ENCODE results near the gene DENND2C.

DENND2C gene

DNA sequence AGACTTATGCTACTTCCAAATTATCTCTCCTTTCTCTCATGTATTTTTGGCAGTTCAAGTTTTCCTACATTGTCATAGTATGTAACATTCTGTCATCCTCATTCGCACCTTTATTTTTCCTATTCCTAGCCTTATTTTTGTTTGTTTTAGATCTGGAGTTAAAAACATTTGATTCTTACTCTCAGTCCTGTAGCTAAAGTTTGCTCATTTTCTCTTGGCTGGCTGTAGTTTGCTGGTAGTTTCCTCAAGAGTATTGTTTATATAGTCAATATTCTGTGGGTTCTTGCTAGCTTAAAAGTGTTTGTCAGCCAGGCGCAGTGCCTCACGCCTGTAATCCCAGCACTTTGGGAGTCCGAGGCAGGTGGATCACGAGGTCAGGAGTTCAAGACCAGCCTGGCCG, 129.0 kb downstream of the DENND2C start:
- no peak for DNase-seq (ENCODE audit: low spot score)

DNA sequence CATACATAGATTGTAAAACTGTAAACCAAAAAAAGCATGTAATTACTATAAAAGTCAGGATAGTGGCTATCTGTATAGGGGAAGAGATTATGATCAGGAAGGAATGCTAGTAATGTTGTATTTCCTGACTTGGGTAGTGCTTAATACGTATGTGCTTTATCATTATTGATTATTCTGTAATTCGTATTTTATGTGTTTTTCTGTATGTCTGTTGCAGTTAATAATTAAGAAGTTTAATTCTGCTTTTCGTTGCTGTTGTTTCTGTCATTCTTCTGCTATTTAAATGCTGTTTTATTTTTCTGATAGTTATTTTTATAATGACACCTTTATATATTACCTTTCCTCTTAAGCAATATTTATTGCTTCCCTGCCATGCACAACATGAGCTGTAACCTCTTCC, 129.6 kb downstream of the DENND2C start:
- no peak for DNase-seq (ENCODE audit: low spot score)

DNA sequence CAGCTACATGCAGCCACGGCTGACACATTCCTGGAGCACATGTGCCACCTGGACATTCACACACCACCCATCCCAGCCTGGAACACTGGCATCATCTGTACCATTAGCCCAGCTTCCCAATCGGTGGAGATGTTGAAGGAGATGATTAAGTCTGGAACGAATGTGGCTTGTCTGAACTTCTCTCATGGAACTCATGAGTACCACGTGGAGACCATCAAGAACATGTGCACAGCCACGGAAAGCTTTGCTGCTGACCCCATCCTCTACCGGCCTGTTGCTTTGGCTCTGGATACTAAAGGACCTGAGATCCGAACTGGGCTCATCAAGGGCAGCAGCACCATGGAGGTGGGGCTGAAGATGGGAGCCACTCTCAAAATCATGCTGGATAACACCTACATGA, 133.8 kb downstream of the DENND2C start:
- no peak for DNase-seq (ENCODE audit: low spot score)

DNA sequence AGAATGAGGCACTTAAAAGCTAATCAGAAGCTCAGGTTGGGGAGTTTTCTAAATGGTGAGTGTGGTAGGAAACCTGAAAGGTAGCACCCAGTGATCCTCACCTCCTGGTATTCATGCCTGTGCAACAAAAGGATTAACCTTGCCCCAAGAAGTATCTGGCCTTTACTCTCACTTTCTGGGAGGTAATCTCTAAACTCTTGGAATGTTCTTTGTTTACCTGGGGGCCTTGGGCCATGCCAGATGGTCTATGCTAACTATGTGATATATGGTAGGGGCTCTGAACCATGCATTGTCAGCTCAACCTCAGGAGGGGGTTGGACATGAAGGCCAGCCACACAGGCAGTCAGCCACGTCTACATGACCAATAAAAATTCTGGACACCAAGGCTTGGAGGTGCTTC, 134.4 kb downstream of the DENND2C start:
- no peak for DNase-seq (ENCODE audit: low spot score)
